Right cardiac atrium (tissue), 5 donors: ENCODE data around the gene TAF1B. TPM values are rescaled to one million over a fixed set of nuclear protein-coding genes. Genes with fewer than 3 reads are reported as not detected.

Source experiments
- ATAC-seq, 2 donors: fragments of 200-7000 bp; cut with Tn5 transposase; one replicate each; pipeline versions ENCODE4 v1.8.0 to v1.9.1; 2020; ENCODE audit warnings: moderate library complexity in 2 of 2, mild to moderate bottlenecking in 1 of 2
- DNase-seq, 3 donors: peaks; one replicate each; pipeline ENCODE4 v3.0.0-alpha.2; 2020
- H3K27ac ChIP-seq: one replicate; pipeline ENCODE4 v1.5.1; 2013; ENCODE audit warnings: mild to moderate bottlenecking, low read length, control low read depth, moderate library complexity
- H3K27me3 ChIP-seq: one replicate; pipeline ENCODE4 v1.6.1; 2013; ENCODE audit not compliant: control insufficient read depth, insufficient read depth
- H3K4me1 ChIP-seq: one replicate; pipeline ENCODE4 v1.6.1; 2013; ENCODE audit warnings: low read length; ENCODE audit not compliant: control insufficient read depth, insufficient read depth
- H3K4me3 ChIP-seq: one replicate; pipeline ENCODE4 v1.5.1; 2013; ENCODE audit warnings: low read length, control low read depth
- H3K9me3 ChIP-seq: one replicate; pipeline ENCODE4 v1.6.1; 2013; ENCODE audit warnings: low read length; ENCODE audit not compliant: control insufficient read depth
- WGBS: extraction: QIAGEN DNeasy Blood & Tissue Kit; methylation state at CpG from one replicate; pipeline ENCODE4 v1.1.7; 2013; 5-methylcytosine and 5-hydroxymethylcytosine counted together
- intact Hi-C, 4 donors: fragments of 100-400 bp; cut with DNase I; formaldehyde crosslinking; loops; one replicate each; pipeline versions ENCODE4 v1.11.0 to v1.14.0; 2022 to 2023
- polyA plus RNA-seq: library from polyadenylated mRNA; stranded (reverse); fragments of 200-250 nt; gene quantifications from one replicate; pipeline ENCODE4 v1.2.3, GENCODE V29; 2013
- total RNA-seq, 4 donors: library from RNA; stranded (reverse); fragmentation: NEBNext Ultra II Directional; extraction: Animal tissue kit (Norgen Biotek cat#: 25700); gene quantifications; one replicate each; pipeline ENCODE4 v1.2.1, GENCODE V29; 2021
- donor health status: healthy with polysubstance abuse.
- donor health status: DM: no; HTN: yes; CAD: no.
- donor health status: DM: no; HTN: no; CAD: no.
- donor health status: DM: no; HTN: yes; CAD: no; lungs with severe emphysema.
- donor health status: DM: yes; HTN: yes; CAD: no.

The TAF1B gene
- total and polyA plus RNA-seq, 5 donors = 2.9 to 12.4 (median 9.2) TPM

DNA sequence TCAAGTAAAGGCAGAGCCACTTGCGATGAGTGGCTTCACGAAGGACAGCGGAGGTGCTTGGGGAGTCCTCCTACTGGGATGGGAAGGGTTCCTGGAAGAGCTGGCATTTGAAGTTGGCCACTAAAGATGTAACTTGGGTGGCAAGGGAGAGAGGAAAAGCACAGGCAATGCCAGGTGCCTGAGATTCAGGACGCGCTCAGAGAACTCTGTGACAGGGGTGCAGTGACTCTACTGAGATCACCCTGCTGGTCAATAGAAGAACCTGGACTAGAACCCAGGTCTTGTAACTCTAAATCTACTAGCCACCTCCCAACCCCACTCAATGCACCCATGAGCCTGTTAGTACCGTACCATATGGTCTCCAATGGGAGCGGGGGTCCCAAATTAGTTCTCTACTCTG lies 102.8 kb downstream of the TAF1B start:
- intact Hi-C loops = no loop called here
- no peaks in the 10 kb centered on the region for H3K27me3 ChIP-seq
- no peak overlapping the region for H3K27ac ChIP-seq
- 83% methylated on average over 7 of the region's 7 CpGs for WGBS
- ATAC-seq = no peak
- no peaks in the 10 kb centered on the region for H3K9me3 ChIP-seq
- H3K4me3 ChIP-seq = no peak overlapping the region
- H3K4me1 ChIP-seq = no peaks in the 10 kb centered on the region
- DNase-seq = no peak

DNA sequence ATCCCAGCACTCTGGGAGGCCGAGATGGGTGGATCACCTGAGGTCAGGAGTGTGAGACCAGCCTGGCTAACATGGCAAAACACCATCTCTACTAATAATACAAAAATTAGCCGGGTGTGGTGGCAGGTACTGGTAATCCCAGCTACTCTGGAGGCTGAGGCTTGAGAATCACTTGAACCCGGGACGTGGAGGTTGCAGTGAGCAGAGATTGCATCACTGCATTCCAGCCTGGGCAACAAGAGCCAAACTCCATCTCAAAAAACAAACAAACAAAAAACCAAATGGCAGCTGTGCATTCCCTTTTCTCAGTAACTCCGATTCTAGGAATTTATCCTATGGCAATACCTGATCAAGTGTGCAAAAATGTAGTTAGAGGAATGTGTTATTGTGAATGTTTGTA lies 103.5 kb downstream of the TAF1B start:
- 84% methylated on average over 5 of the region's 5 CpGs for WGBS
- intact Hi-C loops = no loop called here

DNA sequence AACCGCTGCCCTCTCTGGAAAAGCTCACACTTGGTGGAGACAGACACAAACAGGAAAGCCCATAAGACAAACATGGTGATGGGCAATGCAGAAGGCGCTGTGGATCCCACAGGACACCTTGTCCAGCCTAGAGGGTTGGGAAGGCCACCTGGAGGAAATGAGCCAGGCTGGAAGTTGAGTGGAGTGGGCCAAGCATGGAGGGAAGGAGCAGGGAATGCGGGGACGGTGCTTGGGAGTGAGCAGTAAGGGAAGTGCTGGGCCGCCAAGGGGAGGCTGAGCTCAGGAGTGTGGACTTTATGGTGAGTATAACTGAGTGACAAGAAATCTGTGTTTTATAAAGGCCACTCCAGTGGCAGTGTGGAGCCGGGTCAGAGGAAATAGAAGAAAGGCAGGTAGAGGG lies 105.4 kb downstream of the TAF1B start:
- no peaks in the 10 kb centered on the region for H3K27me3 ChIP-seq
- intact Hi-C loops = no loop called here
- no peaks in the 10 kb centered on the region for H3K4me1 ChIP-seq
- DNase-seq = no peak
- ATAC-seq = no peak
- no peak overlapping the region for H3K4me3 ChIP-seq
- no peak overlapping the region for H3K27ac ChIP-seq
- WGBS = 77% methylated on average over 6 of the region's 6 CpGs
- no peaks in the 10 kb centered on the region for H3K9me3 ChIP-seq

More for the DNA sequence above, 103.5 kb downstream of the TAF1B start:
- no peaks in the 10 kb centered on the region for H3K4me1 ChIP-seq
- H3K27ac ChIP-seq = no peak overlapping the region
- no peaks in the 10 kb centered on the region for H3K27me3 ChIP-seq
- DNase-seq = no peak
- no peak overlapping the region for H3K4me3 ChIP-seq
- ATAC-seq = no peak
- no peaks in the 10 kb centered on the region for H3K9me3 ChIP-seq

DNA sequence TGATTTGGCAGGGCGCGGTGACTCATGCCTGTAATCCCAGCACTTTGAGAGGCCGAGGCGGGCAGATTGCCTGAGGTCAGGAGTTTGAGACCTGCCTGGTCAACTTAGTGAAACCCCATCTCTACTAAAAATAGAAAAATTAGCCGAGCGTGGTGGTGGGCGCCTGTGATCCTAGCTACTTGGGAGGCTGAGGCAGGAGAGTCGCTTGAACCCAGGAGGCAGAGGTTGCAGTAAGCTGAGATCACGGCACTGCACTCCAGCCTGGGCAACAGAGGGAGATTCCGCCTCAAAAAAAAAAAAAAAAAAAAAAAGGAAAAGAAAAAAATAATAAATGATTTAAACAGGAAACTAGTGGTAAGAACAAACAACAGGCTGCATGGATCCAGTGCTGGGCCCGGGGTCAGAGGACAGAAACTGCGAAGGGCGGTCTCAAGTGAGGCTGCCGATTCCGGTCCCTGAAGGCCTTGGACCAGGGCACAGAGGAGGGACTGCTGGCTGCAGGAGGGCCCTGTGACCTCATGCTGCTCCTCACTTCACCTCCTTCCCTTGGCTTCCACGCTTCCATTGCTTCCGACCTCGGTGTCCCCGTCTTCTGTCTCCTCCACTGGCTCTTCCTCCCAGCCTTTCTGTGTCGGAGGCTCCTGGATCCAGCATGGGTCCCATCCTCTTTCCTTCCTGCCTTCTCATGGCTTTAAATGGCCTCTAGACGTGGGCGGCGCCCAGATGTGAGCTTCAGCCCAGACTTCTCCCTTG lies 106.1 kb downstream of the TAF1B start:
- WGBS = 83% methylated on average over 23 of the region's 23 CpGs
- no peak overlapping the region for H3K4me3 ChIP-seq
- no peaks in the 10 kb centered on the region for H3K4me1 ChIP-seq
- H3K27ac ChIP-seq = no peak overlapping the region
- H3K27me3 ChIP-seq = no peaks in the 10 kb centered on the region
- no peak for ATAC-seq
- peak in 1 of 3 donors; percentile 41 for DNase-seq
- no peaks in the 10 kb centered on the region for H3K9me3 ChIP-seq
- intact Hi-C loops = no loop called here

DNA sequence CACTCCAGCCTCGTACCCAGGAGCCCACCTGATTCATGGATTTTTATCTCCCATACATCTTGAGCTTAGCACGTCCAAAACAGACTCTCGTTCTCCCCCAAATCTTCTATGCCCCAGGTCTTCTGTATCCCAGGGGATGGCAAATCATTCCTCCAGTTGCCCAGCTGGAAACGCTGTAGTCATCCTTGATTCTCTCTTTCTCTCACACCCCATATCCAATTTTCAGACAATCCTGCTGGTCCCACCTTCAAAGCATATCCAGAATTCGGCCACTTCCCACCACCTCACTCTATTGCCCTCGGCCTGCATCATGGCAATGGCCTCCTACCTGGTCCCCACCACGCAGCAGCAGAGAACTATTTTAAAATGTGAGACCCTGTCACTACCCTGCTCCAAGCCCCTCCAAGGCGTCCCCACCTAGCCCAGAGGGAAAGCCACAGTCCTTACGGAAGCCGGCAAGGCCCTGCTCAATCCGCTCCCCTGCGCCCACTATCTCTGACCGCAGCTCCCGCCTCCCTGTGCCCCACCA lies 106.8 kb downstream of the TAF1B start:
- DNase-seq (no peak), ATAC-seq (no peak)
- H3K9me3 ChIP-seq = no peaks in the 10 kb centered on the region
- 96% methylated on average over 14 of the region's 14 CpGs for WGBS
- no peaks in the 10 kb centered on the region for H3K27me3 ChIP-seq
- no peak overlapping the region for H3K4me3 ChIP-seq
- no peaks in the 10 kb centered on the region for H3K4me1 ChIP-seq
- intact Hi-C loops = loop anchor here in 1 of 4 donors (10.0 kb wide), 1 partner anchor 105 kb away; the partner anchor contains the start of gene TAF1B
- H3K27ac ChIP-seq = no peak overlapping the region

DNA sequence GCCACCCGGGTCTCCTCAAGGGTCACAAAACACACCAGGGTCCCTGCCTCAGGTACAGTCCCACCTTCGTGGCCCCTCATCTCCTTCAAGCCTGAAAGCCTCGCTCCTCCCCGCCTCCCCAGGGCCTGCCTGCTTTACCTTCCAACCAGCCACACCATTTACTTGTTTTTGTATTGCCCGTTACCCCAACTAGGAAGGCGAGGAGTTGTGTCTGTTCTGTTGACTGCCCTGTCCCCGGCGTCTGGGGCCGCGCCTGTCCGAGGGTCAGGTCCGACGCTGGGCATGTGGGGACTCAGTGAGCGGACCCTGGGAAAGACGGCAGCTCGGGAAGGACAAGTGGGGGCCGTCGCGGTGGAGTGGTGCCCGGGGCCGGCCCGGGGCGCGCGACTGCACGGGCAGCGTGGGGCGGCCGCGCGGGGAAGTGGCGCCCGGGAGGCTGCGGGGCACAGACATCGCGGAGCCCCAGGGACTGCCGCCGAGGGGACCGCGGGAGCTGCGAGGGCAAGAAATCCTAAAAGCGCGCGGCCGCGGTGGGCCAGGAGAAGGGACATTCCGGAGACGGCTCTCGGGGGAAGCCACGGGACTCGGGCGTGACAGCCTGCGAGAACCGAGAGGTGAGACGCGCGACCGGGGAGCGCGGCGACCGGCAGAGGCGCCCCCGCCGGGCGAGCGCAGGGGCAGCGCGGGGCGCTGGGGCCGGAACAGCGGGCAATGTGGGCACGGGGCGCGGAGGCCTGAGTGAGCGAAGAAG lies 107.4 kb downstream of the TAF1B start:
- no peaks in the 10 kb centered on the region for H3K9me3 ChIP-seq
- no peaks in the 10 kb centered on the region for H3K27me3 ChIP-seq
- DNase-seq (peak; percentile 38 to 78 (median 71)), ATAC-seq (peak; percentile 7 to 38)
- no peaks in the 10 kb centered on the region for H3K4me1 ChIP-seq
- peak overlapping the region; percentile 77 for H3K4me3 ChIP-seq
- WGBS = 7% methylated on average over 76 of the region's 76 CpGs
- peak overlapping the region; percentile 5 for H3K27ac ChIP-seq
- intact Hi-C loops = loop anchor here in 1 of 4 donors (10.0 kb wide), 1 partner anchor 106 kb away; the partner anchor contains the start of gene TAF1B

DNA sequence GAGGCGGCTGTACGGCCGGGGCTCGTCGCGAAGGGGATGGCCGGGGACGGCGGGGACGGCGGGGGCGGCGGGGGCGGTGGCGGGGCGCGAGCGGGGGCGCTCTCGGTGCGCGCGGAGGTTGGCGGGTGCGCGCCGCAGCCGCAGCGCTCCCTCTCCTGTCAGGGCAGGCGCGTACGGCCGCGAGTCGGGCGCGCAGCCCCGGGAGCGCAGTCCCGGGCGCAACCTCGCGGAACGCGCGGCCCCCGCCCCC lies 107.9 kb downstream of the TAF1B start:
- intact Hi-C loops = loop anchor here in 1 of 4 donors (10.0 kb wide), 1 partner anchor 106 kb away; the partner anchor contains the start of gene TAF1B
- no peaks in the 10 kb centered on the region for H3K27me3 ChIP-seq
- peak overlapping the region; percentile 77 for H3K4me3 ChIP-seq
- H3K9me3 ChIP-seq = no peaks in the 10 kb centered on the region
- under 1% methylated on average over 47 of the region's 47 CpGs for WGBS
- no peaks in the 10 kb centered on the region for H3K4me1 ChIP-seq
- peak overlapping the region; percentile 5 for H3K27ac ChIP-seq
- no peak for DNase-seq
- no peak for ATAC-seq

DNA sequence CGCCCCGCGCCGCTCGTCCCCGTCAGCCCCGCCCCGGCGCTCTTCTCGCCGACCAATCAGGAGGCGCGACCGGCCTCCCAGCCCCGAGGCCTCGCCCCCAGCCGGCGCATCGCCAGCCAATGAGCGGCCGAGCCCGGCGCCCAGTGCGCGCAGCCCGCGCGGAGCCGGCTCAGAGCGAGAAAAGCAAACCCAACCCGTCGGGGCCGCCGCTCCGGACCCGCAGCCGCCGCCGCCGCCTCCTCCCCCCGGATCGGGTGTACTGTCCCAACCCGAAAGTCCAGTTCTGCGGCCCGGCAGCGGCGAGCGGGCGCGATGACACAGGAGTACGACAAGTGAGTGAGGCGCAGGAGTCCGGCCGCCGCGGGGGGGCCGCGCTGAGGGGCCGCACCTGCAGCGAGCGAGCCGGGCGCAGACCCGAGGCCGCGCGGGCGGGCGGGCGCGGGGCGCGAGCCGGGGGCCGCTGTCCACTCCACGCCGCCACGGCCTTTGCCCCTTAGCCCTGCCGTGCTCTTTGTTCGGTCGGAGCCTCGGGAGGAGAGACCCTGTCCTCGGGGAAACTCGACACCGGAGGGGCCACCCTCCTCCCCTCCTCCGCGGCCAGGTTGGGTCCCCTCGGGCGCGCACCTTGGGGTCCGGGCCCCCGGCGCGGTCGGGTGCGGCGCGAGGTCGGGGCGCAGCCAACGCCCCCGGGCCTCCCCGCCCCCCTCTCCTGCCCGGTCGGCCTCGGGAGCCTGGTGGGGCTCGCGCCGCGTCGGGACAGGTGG lies 108.4 kb downstream of the TAF1B start, which contains the start of gene GRHL1:
Gene GRHL1, plus strand, starts transcription at position 172 of the 764 bp plus-strand sequence. Its CDS starts 141 bp downstream, at position 313.
- Histone ChIP-seq H3K9me3 (no peaks in the 10 kb centered on the region), H3K4me3 (peak within 1 kb of the TSS; percentile 77), H3K27me3 (no peaks in the 10 kb centered on the region), H3K4me1 (no peaks in the 10 kb centered on the region), H3K27ac (peak within 1 kb of the TSS; percentile 5)
- DNase-seq = peak; percentile 95 to 98 (median 98)
- intact Hi-C loops = loop anchor here in 1 of 4 donors (10.0 kb wide), 1 partner anchor 107 kb away; the partner anchor contains the start of gene TAF1B
- peak; percentile 98 for ATAC-seq
- WGBS = under 1% methylated on average over 111 of the region's 111 CpGs

DNA sequence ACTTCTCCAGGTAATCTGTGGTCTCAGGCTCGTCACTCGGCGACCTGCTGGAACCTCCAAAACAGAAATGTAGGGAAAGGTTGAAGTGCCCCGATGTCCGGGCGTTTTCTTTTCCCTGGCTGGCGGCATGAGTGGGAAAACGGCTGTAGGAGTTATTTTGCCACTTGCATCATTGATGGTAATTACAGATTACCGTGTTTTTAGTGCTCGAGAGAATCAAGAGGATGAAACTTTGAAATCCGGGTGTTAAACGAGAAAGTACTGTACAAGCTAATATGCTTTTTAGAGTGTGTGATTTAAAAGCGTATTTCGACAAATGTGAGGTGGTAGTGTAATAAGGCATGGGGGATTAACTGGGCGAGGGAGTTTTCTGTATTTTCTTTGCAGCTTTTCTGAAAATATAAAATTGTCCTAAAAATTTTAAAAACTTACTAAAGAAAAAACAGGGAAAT lies 109.0 kb downstream of the TAF1B start:
- Histone ChIP-seq H3K27me3 (no peaks in the 10 kb centered on the region), H3K9me3 (no peaks in the 10 kb centered on the region), H3K4me3 (peak overlapping the region; percentile 77), H3K4me1 (no peaks in the 10 kb centered on the region), H3K27ac (no peak overlapping the region)
- DNase-seq = peak in 1 of 3 donors; percentile 30
- no peak for ATAC-seq
- intact Hi-C loops = loop anchor here in 1 of 4 donors (10.0 kb wide), 1 partner anchor 108 kb away; the partner anchor contains the start of gene TAF1B
- WGBS = 23% methylated on average over 15 of the region's 15 CpGs

DNA sequence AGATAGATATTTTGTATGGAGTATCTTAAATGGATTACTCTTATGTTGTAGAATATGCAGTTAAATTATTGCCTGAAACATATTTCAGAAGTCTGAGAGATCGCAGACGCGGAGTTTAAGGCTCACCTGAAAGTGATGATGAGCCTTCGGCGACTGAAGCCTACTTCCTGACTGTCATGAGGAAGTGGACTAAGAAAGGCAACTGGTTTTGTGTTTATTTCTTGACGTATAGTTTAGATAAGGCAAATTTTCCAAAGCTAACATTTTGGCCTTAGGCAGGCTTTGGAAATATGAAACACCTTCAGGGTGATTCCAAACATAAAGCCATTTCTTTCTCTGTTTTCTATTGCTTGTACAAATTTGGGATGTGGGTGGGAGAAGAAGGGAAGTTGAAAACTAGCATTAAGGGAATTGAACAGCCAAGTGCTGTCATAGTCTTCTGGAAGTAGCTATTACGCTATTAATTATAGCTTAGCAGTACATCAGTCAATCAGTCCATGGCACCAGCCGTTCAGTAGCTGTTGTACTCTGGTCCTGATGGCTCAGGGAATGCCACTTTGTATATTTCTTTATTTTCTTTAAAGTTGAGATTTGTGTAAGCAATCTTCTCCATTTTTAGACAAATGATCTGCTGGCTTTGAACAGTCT lies 109.7 kb downstream of the TAF1B start:
- Histone ChIP-seq H3K27ac (no peak overlapping the region), H3K27me3 (no peaks in the 10 kb centered on the region), H3K4me3 (no peak overlapping the region), H3K9me3 (no peaks in the 10 kb centered on the region), H3K4me1 (no peaks in the 10 kb centered on the region)
- 81% methylated on average over 8 of the region's 8 CpGs for WGBS
- no peak for ATAC-seq
- no peak for DNase-seq
- intact Hi-C loops = loop anchor here in 1 of 4 donors (10.0 kb wide), 1 partner anchor 108 kb away; the partner anchor contains the start of gene TAF1B
